ENCODE results near the gene NFE2L1. TPM values are rescaled to one million over a fixed set of nuclear protein-coding genes. Genes with fewer than 3 reads are reported as not detected.

The NFE2L1 gene
- total and polyA plus RNA-seq, 12 donors = 62.0 to 432 (median 245) TPM

DNA sequence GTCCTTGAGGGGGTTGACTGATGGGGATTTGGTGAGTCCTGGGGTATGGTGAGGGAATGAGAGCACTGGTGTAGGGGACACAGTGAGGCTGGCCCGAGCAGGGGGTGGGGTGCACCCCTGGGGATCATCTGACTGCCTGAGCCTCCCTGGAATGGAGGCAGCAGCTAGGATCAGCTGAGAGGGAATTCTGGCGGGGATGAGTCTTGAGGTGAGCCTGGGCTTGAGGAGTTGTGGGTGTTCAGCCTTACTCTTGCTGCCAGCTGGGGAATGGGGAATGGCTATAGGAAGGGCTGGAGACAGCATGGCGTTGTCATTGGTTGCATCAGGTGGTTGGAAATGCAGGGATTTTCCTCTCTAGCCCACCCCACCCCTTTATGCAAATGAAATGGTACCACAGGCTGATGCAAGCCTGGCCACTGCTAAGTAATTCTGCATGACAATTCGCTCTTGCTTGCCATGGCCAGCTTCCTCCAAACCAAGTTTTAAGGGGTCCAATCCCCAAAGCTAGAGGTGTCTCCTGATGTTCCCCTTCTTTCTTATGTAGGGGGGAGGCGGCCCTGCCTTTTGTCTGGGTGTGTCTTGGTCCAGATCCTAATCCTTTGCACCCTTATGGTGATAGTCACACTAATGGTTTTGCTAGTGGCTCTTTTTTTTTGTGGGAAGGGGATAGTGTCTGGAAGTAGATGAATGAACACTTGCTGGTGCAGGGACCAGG is 7.5 kb downstream of the NFE2L1 start:
- TF ChIP-seq, protein P1, sequence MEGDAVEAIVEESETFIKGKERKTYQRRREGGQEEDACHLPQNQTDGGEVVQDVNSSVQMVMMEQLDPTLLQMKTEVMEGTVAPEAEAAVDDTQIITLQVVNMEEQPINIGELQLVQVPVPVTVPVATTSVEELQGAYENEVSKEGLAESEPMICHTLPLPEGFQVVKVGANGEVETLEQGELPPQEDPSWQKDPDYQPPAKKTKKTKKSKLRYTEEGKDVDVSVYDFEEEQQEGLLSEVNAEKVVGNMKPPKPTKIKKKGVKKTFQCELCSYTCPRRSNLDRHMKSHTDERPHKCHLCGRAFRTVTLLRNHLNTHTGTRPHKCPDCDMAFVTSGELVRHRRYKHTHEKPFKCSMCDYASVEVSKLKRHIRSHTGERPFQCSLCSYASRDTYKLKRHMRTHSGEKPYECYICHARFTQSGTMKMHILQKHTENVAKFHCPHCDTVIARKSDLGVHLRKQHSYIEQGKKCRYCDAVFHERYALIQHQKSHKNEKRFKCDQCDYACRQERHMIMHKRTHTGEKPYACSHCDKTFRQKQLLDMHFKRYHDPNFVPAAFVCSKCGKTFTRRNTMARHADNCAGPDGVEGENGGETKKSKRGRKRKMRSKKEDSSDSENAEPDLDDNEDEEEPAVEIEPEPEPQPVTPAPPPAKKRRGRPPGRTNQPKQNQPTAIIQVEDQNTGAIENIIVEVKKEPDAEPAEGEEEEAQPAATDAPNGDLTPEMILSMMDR (IDR thresholded peaks at IDR 0.05) = no peak
- TF ChIP-seq POLR2A (IDR thresholded peaks at IDR 0.05) = no peak
- Histone ChIP-seq H3K9me3 (replicated peaks in 1 of 3) (no peaks in the 10 kb centered on the region), H3K4me3 (no peak overlapping the region)

GRCh38 chr17:48056246-48056745 is 8.1 kb downstream of the NFE2L1 start:
- no peaks in the 10 kb centered on the region for H3K27me3 ChIP-seq
- H3K27ac ChIP-seq = peak overlapping the region in 2 of 5 donors; percentile 96 to 98
- 84 to 92% (median 91%) methylated on average over 10 of the region's 10 CpGs for WGBS, 4 donors
- TF ChIP-seq POLR2A (IDR thresholded peaks at IDR 0.05) = no peak
- TF ChIP-seq, protein P1 (IDR thresholded peaks at IDR 0.05) = no peak
- no peak overlapping the region for H3K4me3 ChIP-seq
- intact Hi-C loops (cut with DNase I) = no loop called here
- peaks cover 41 to 60% of the 10 kb centered on the region in 2 donors for H3K4me1 ChIP-seq (replicated peaks in 1 of 2)
- H3K9me3 ChIP-seq (replicated peaks in 1 of 3) = no peaks in the 10 kb centered on the region
- peaks cover 0 to 54% of the 10 kb centered on the region in 2 donors for H3K36me3 ChIP-seq (replicated peaks in 1 of 2)
- peak in 1 of 7 donors; percentile 14 for DNase-seq

More for the DNA sequence above, 7.5 kb downstream of the NFE2L1 start:
- intact Hi-C loops (cut with DNase I) = no loop called here
- Histone ChIP-seq H3K4me1 (replicated peaks in 1 of 2) (peaks cover 47 to 66% of the 10 kb centered on the region in 2 donors), H3K36me3 (replicated peaks in 1 of 2) (peaks cover 0 to 56% of the 10 kb centered on the region in 2 donors), H3K27ac (peak overlapping the region in 2 of 5 donors; percentile 96 to 98), H3K27me3 (no peaks in the 10 kb centered on the region)
- DNase-seq = peak in 1 of 7 donors; percentile 14
- WGBS, 4 donors = 68 to 76% (median 73%) methylated on average over 5 of the region's 5 CpGs

GRCh38 chr17:48056879-48057278 is 8.7 kb downstream of the NFE2L1 start:
- TF ChIP-seq, protein P1 (IDR thresholded peaks at IDR 0.05) = no peak
- no peak for TF ChIP-seq POLR2A (IDR thresholded peaks at IDR 0.05)
- Histone ChIP-seq H3K36me3 (replicated peaks in 1 of 2) (peaks cover 0 to 56% of the 10 kb centered on the region in 2 donors), H3K27ac (peak overlapping the region in 2 of 5 donors; percentile 38 to 98)

DNA sequence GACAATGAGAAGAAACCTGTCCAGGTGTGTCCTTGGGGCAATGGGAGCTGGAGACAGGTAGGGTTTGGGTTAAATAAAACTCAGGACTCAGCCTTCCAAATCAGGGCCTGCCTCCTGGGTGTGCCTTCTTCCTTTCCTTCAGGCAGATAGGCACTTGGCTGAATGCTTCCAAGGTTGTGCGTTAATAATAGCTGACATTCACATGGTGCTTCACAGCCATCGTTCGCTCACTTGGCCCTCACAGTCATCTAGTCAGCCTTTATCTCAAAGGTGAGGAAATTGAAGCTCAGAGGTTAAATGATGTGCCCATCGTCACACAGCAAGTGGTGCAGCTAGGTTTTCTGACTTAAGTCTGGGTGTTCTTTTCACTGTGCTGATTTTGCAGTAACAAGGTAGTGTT is 9.5 kb downstream of the NFE2L1 start:
- 28 to 44% (median 32%) methylated on average over 4 of the region's 4 CpGs for WGBS, 4 donors
- peak in 2 of 7 donors; percentile 34 to 48 for DNase-seq
- Histone ChIP-seq H3K4me1 (replicated peaks in 1 of 2) (peaks cover 27 to 46% of the 10 kb centered on the region in 2 donors), H3K27me3 (no peaks in the 10 kb centered on the region), H3K9me3 (replicated peaks in 1 of 3) (no peaks in the 10 kb centered on the region), H3K36me3 (replicated peaks in 1 of 2) (peaks cover 0 to 63% of the 10 kb centered on the region in 2 donors), H3K27ac (peak overlapping the region in 2 of 5 donors; percentile 10 to 38), H3K4me3 (no peak overlapping the region)
- TF ChIP-seq, protein P1 (IDR thresholded peaks at IDR 0.05) = no peak
- TF ChIP-seq POLR2A (IDR thresholded peaks at IDR 0.05) = no peak
- intact Hi-C loops (cut with DNase I) = no loop called here

More at GRCh38 chr17:48056879-48057278, 8.7 kb downstream of the NFE2L1 start:
- peak in 1 of 7 donors; percentile 15 for DNase-seq
- WGBS, 4 donors = 71 to 86% (median 80%) methylated on average over 1 to 2 of the region's 2 CpGs
- Histone ChIP-seq H3K4me1 (replicated peaks in 1 of 2) (peaks cover 35 to 54% of the 10 kb centered on the region in 2 donors), H3K27me3 (no peaks in the 10 kb centered on the region), H3K4me3 (no peak overlapping the region), H3K9me3 (replicated peaks in 1 of 3) (no peaks in the 10 kb centered on the region)
- intact Hi-C loops (cut with DNase I) = no loop called here
